ENCODE data around the gene CRYL1.

Gene CRYL1

DNA sequence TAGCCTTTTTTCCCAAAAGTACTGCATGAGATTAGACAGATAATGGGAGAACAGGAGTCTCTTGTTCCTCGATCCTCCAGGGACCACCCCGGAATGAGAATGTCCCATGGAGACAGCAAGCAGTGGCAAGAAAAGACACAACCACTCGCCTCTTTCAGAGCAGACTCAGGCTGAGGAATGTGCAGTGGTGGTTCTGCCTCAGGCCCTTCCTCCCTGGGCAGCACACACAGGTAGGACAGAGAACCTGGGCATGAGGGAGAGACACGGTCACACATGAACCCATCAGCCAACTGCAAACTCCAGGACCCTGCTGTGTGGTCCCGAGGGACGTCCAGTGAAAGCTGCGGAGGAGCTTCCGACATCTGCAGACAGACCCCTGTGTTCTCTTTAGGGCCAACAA, 31.0 kb downstream of the CRYL1 start:
- DNase-seq (ENCODE audit: low read depth in 2 of 2) = no peak

- DNase-seq (ENCODE audit: low read depth in 2 of 2) = peak in 1 of 2 donors; percentile 30
These were observed 33.0 kb downstream of the CRYL1 start for GRCh38 chr13:20492641-20493040.

GRCh38 chr13:20491926-20492435, 33.7 kb downstream of the CRYL1 start:
- no peak for DNase-seq (ENCODE audit: low read depth in 2 of 2)

DNA sequence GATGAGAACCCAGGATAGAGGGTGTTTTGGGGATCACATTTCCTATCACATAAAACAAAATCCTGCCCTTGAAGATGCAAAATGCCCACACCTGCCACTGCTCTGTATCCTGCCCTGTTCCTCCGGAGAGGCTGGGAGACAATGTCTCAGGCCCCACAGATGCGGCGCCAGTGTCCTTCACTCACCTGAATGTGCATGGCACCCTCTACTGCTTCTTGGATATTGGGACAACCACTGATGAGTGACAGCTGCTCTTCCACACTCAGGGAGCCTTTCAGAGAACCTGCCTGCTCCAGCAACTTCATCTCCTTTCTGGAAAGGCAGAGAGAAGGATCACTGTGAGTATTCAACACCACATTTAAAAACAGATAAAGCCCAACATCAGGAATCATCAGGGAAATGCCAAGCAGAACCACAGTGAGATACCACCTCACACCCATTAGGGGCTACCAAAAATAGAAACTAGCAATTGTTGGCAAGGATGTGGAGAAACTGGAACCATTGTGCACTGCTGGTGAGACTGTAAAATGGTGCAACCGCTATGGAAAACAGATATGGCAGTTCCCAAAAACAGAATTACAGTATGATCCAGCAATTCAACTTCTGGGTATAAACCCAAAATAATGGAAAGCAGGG, 36.4 kb downstream of the CRYL1 start:
- DNase-seq (ENCODE audit: low read depth in 2 of 2) = peak in 1 of 2 donors; percentile 20

DNA sequence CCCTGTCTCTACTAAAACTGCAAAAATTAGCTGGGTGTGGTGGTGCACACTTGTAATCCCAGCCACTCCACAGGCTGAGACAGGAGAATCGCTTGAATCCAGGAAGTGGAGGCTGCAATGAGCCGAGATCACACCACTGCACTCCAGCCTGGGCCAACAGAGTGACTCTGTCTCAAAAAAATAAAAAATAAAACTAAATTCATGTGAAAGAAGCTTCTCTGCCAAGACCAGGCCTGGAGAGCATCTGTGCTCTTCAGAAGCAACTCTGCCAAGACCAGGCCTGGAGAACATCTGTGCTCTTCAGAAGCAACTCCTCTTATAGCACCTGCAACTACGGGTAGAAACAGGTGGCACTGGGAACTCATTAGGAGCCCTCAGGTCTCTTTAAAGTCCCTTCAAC, 37.7 kb downstream of the CRYL1 start:
- DNase-seq (ENCODE audit: low read depth in 2 of 2) = no peak

DNA sequence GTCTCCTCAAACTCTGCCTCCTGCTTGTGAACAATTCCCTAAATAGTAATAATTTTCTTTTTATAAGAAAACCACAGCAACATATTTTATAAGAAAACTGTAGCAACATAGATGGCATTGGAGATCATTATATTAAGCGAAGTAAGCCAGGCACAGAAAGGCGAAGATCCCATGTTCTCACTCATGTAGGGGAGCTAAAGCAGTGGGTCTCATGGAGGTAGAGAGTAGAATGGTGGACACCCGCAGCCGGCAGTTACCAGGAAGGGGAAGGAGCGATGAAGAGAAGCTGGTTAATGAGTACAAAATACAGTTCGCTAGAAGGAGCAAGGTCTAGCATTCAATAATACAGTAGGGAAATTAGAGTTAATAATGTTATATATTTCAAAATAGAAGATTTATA, 42.9 kb downstream of the CRYL1 start:
- DNase-seq (ENCODE audit: low read depth in 2 of 2) = no peak

- no peak for DNase-seq (ENCODE audit: low read depth in 2 of 2)
These were observed 43.3 kb downstream of the CRYL1 start for GRCh38 chr13:20482275-20482761.

DNA sequence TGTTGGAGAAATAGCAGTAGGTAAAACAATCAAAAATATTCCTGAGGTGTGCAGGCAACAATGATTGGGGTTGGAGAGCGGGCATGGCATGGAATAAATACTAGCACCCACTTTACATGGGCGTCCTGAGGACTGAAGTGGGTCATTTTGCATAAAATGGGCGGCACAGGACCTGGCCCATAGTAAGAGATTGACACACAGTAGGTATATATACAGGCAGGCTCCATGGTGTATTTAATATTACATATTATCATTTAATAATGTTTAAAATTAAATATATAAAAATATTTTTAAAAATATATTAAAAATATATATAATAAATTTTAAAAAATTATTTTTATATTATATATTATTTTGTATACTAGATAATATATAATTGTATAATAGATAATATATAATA, 48.3 kb downstream of the CRYL1 start:
- DNase-seq (ENCODE audit: low read depth in 2 of 2) = no peak

GRCh38 chr13:20475927-20476691, 49.5 kb downstream of the CRYL1 start:
- peak; percentile 47 to 63 for DNase-seq (ENCODE audit: low read depth in 2 of 2)

GRCh38 chr13:20474515-20474914, 51.1 kb downstream of the CRYL1 start:
- DNase-seq (ENCODE audit: low read depth in 2 of 2) = no peak

- DNase-seq (ENCODE audit: low read depth in 2 of 2) = no peak
These were observed 51.8 kb downstream of the CRYL1 start for GRCh38 chr13:20473888-20474287.

- no peak for DNase-seq (ENCODE audit: low read depth in 2 of 2)
These were observed 52.5 kb downstream of the CRYL1 start for GRCh38 chr13:20473139-20473538.

- no peak for DNase-seq (ENCODE audit: low read depth in 2 of 2)
These were observed 53.1 kb downstream of the CRYL1 start for GRCh38 chr13:20472531-20472930.

GRCh38 chr13:20470136-20470535, 55.5 kb downstream of the CRYL1 start:
- DNase-seq (ENCODE audit: low read depth in 2 of 2) = no peak

DNA sequence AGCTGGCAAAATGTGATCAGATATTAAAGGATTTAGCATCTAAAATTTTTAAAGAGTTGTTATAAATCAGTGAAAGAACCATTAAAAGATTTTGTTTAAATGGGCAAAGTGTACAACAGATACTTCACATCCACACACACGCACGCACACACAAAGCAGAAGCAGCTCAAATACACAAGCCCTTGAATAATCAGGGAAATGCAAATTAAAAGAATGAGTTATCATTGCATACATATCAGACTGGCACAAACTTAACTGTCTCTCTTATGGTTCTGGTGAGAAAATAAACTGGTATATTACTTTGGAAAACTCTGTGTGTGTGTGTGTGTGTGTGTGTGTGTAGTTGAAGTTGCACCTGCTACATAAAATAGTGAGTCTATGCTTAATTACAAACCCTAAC, 59.3 kb downstream of the CRYL1 start:
- no peak for DNase-seq (ENCODE audit: low read depth in 2 of 2)

GRCh38 chr13:20465218-20465879, 60.3 kb downstream of the CRYL1 start:
- DNase-seq (ENCODE audit: low read depth in 2 of 2) = no peak

DNA sequence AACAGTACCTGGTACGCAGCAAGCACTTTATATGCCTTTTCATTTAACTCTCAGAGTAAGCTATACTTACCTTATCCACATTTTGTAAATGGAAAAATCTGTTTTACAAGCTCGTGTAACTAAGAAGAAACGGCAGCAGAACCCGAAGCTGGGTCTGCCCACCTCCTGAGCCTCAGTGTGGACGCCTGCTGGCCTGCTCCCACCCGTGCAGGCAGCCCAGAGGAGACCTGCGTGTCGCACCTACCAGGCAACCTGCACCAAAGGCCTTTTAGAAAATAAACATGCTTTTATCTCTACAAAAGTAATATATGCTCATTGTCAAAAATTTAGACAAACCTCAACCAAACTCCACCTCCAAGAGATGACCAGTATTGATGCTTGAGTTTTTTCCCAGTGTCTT, 62.7 kb downstream of the CRYL1 start:
- no peak for DNase-seq (ENCODE audit: low read depth in 2 of 2)

DNA sequence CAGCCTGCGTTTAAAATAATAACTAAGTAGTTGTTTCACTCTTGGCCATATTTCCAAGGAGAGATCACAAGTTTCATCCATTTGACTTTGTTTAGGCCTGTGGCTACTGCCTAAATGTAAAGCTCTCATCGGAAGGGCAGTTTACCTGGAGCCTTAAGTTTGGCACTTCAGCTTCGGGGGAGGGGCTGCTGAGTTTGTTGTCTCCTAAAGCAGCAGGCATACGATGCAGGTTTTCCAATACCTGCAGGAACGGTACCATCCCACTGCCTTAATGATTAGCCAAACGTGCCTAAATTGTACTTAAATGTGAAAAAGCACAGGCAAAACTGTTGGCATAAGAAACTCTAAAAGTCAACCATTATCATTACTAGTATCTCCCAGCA, 63.1 kb downstream of the CRYL1 start:
- no peak for DNase-seq (ENCODE audit: low read depth in 2 of 2)

DNA sequence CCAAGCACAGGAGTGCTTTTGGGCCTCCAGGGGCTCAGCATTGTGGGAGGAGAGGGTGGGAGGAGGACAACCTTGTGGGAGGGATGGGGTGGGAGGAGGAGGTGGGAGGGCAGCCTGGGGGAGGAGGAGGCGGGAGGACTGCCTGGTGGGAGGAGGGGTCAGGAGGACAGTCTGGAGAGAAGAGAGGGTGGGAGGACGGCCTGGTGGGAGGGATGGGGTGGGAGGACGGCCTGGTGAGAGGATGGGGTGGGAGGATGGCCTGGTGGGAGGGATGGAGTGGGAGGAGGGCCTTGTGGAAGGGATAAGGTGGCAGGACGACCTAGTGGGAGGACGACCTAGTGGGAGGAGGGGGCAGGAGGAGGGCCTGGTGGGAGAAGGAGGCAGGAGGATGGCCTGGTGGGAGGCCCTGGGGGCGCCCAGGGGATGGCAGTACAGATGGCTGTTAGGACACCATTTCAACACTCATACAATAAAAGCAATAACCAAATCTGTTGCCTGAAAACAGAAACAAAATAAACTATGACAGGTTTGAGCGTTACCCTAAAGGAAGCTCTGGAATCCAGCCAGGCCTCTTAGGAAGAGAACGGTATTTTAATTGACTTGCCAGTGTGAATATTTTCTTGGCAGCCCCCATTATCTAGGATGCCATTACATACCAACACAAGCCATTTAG, 63.7 kb downstream of the CRYL1 start:
- DNase-seq (ENCODE audit: low read depth in 2 of 2) = no peak

GRCh38 chr13:20461481-20461859, 64.2 kb downstream of the CRYL1 start:
- DNase-seq (ENCODE audit: low read depth in 2 of 2) = peak in 1 of 2 donors; percentile 15

DNA sequence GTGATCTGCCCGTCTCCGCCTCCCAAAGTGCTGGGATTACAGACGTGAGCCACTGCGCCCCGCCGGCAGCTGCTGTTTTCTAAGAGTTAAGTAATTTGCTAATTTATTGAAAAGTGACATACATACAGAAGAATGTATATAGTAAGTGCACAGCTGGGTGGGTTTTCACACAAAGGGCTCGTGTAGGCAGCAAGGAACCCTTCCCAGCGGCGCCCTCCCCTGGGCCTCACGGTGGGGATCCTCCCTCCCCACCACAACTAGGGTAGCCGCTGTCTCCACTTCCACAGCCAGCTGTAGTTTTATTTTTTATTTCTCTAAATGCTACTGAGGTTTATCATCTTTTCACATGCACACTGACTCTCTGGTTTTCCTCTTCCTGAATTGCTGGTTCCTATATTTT, 64.9 kb downstream of the CRYL1 start:
- no peak for DNase-seq (ENCODE audit: low read depth in 2 of 2)

- no peak for DNase-seq (ENCODE audit: low read depth in 2 of 2)
These were observed 68.0 kb downstream of the CRYL1 start for GRCh38 chr13:20457670-20458069.
